RWPE2 (cell line): ENCODE measurements around the gene ALOX5AP.
A peak's percentile ranks its signal among the peaks of the same experiment; 100 is the strongest.

Experiments used
- ATAC-seq: fragments of 200-7000 bp; cut with Tn5 transposase; 3 replicates; pipeline ENCODE4 v1.9.1; 2021; ENCODE audit warnings: low read depth
- DNase-seq: peaks from one replicate; pipeline ENCODE4 v3.0.0-alpha.2; 2020; ENCODE audit warnings: low spot score
- H3K27ac ChIP-seq: fragments of 450-650 bp; 2 replicates; pipeline ENCODE4 v1.5.1; 2017; ENCODE audit warnings: mild to moderate bottlenecking; ENCODE audit not compliant: poor library complexity, severe bottlenecking
- H3K27me3 ChIP-seq: fragments of 250-450 bp; sonication (Bioruptor Pico); 2 replicates; pipeline ENCODE4 v1.5.1; 2021; ENCODE audit warnings: mild to moderate bottlenecking, moderate library complexity; ENCODE audit not compliant: insufficient read depth, poor library complexity, severe bottlenecking
- H3K36me3 ChIP-seq: fragments of 250-450 bp; sonication (Bioruptor Pico); 2 replicates; pipeline ENCODE4 v1.5.1; 2020; ENCODE audit warnings: low read depth, mild to moderate bottlenecking, moderate library complexity
- H3K4me1 ChIP-seq: fragments of 250-450 bp; sonication (Bioruptor Pico); 2 replicates; pipeline ENCODE4 v1.5.1; 2021; ENCODE audit warnings: mild to moderate bottlenecking, moderate library complexity; ENCODE audit not compliant: insufficient read depth, poor library complexity, severe bottlenecking
- H3K4me3 ChIP-seq: fragments of 250-450 bp; sonication (Bioruptor Pico); 2 replicates; pipeline ENCODE4 v1.5.1; 2021; ENCODE audit warnings: mild to moderate bottlenecking, moderate library complexity; ENCODE audit not compliant: severe bottlenecking
- H3K9me3 ChIP-seq: fragments of 250-450 bp; sonication (Bioruptor Pico); 2 replicates; pipeline ENCODE4 v1.5.1; 2021; ENCODE audit warnings: mild to moderate bottlenecking, moderate library complexity; ENCODE audit not compliant: severe bottlenecking
- CTCF ChIP-seq: fragments of 450-650 bp; IDR thresholded peaks from one replicate; pipeline ENCODE4 v1.5.1; 2017; ENCODE audit warnings: mild to moderate bottlenecking, moderate library complexity; ENCODE audit not compliant: poor library complexity, severe bottlenecking

The ALOX5AP gene

GRCh38 chr13:30712536-30713532, 22.5 kb upstream of the ALOX5AP start:
- no peaks in the 10 kb centered on the region for H3K9me3 ChIP-seq
- H3K4me1 ChIP-seq, result peaks cover 26% of the 10 kb centered on the region
- no peaks in the 10 kb centered on the region for H3K36me3 ChIP-seq
- no peak overlapping the region for H3K4me3 ChIP-seq
- ATAC-seq (peak; percentile 42; the same call in 2 of the 3 replicates), DNase-seq (no peak)
- no peak for TF ChIP-seq CTCF
- H3K27ac ChIP-seq, result peak overlapping the region; percentile 72
- no peaks in the 10 kb centered on the region for H3K27me3 ChIP-seq

DNA sequence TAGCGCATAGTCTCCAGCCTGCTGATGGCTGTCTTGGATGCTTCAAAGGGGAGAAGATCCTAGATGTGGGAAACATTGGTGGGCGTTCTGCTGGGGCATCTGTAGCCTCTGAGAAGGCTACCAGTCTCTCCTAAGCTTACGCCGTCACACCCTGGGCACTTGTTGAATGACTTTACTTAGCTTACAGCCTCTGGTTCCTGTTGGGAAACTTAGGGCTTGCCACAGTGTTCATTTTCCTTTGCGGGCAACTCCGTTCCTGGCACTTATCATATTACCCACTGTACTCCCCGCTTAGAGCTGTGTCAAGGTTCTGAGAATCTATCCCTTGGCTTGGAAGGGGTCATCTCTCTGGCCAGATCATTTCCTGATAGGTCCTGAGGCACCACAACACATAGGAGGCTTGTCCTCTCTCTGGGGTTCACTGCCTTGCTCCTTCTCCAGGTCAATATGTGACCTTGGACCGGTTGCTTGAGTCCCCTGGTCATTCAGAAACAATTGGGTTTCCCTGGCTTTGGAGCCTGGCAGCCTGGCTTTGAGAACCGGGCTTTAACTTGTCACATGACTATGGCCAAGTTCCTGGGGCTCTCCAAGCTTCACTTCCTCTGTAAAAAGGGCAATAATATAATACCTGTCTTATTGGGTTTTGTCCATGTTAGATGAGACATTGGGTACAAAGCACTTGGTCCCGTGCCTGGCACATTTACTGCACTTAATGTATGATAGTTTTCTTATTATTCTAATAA, 20.5 kb upstream of the ALOX5AP start:
- peaks cover 27% of the 10 kb centered on the region for H3K4me1 ChIP-seq
- DNase-seq (no peak), ATAC-seq (no peak)
- H3K27ac ChIP-seq, result no peak overlapping the region
- H3K27me3 ChIP-seq, result no peaks in the 10 kb centered on the region
- H3K4me3 ChIP-seq, result no peak overlapping the region
- H3K36me3 ChIP-seq, result no peaks in the 10 kb centered on the region
- no peaks in the 10 kb centered on the region for H3K9me3 ChIP-seq
- TF ChIP-seq CTCF, result no peak

GRCh38 chr13:30715372-30715756, 20.0 kb upstream of the ALOX5AP start:
- H3K9me3 ChIP-seq, result no peaks in the 10 kb centered on the region
- ATAC-seq (no peak), DNase-seq (no peak)
- no peak overlapping the region for H3K4me3 ChIP-seq
- H3K27ac ChIP-seq, result no peak overlapping the region
- TF ChIP-seq CTCF, result no peak
- H3K36me3 ChIP-seq, result no peaks in the 10 kb centered on the region
- H3K27me3 ChIP-seq, result no peaks in the 10 kb centered on the region
- H3K4me1 ChIP-seq, result peaks cover 33% of the 10 kb centered on the region

- Histone ChIP-seq H3K4me3 (no peak overlapping the region), H3K27ac (no peak overlapping the region), H3K9me3 (no peaks in the 10 kb centered on the region), H3K36me3 (no peaks in the 10 kb centered on the region), H3K4me1 (peaks cover 37% of the 10 kb centered on the region), H3K27me3 (no peaks in the 10 kb centered on the region)
- DNase-seq, result no peak
- TF ChIP-seq CTCF, result no peak
- no peak for ATAC-seq
Measured at GRCh38 chr13:30715837-30716236, 19.5 kb upstream of the ALOX5AP start.
